Lung microvascular endothelial cell (primary cell): Measurements from ENCODE around the gene MPND. TPM values are rescaled to one million over a fixed set of nuclear protein-coding genes. Genes with fewer than 3 reads are reported as not detected.
A peak's percentile ranks its signal among the peaks of the same experiment; 100 is the strongest.

Experiments
- DNase-seq, 2 donors: peaks; one replicate each; pipeline versions ENCODE4 v3.0.0 to v3.0.0-alpha.2; 2010; ENCODE audit warnings: low read depth in 2 of 2
- total RNA-seq: library from RNA; depleted of rRNA; stranded (reverse); fragments of >200 nt; gene quantifications from 2 replicates; pipeline ENCODE4 v1.2.1, GENCODE V29; 2014

The MPND gene
- total RNA-seq, 1 donor from 2014 or later: 7.7 TPM

- DNase-seq: no peak
These were observed 22.7 kb downstream of the MPND start for GRCh38 chr19:4365791-4366665.

GRCh38 chr19:4366666-4367335 lies 23.4 kb downstream of the MPND start:
- no peak for DNase-seq

GRCh38 chr19:4367336-4367723 lies 24.0 kb downstream of the MPND start:
- DNase-seq: no peak

- no peak for DNase-seq
These were observed 24.4 kb downstream of the MPND start for GRCh38 chr19:4367781-4368127.

GRCh38 chr19:4368128-4368820 lies 24.9 kb downstream of the MPND start:
- peak; percentile 29 to 69 for DNase-seq

- DNase-seq: peak; percentile 47 to 73
These were observed 25.9 kb downstream of the MPND start for GRCh38 chr19:4369109-4369887.

GRCh38 chr19:4369888-4370260 lies 26.5 kb downstream of the MPND start:
- DNase-seq: peak; percentile 70 to 85

GRCh38 chr19:4370418-4371041 lies 27.2 kb downstream of the MPND start:
- DNase-seq: no peak

- no peak for DNase-seq
These were observed 28.1 kb downstream of the MPND start for GRCh38 chr19:4371247-4372164.

- no peak for DNase-seq
These were observed 29.0 kb downstream of the MPND start for GRCh38 chr19:4372165-4373012.

- DNase-seq: no peak
These were observed 29.6 kb downstream of the MPND start for GRCh38 chr19:4373013-4373367.

- peak in 1 of 2 donors; percentile 73 for DNase-seq
These were observed 30.5 kb downstream of the MPND start for GRCh38 chr19:4373601-4374497.

GRCh38 chr19:4374498-4375163 lies 31.3 kb downstream of the MPND start:
- DNase-seq: peak; percentile 60 to 86

GRCh38 chr19:4375164-4376027 lies 32.0 kb downstream of the MPND start:
- DNase-seq: peak; percentile 68

GRCh38 chr19:4376028-4376670 lies 32.8 kb downstream of the MPND start:
- DNase-seq: no peak

GRCh38 chr19:4376671-4376990 lies 33.3 kb downstream of the MPND start:
- DNase-seq: no peak
